IPS-20b (cell line): ENCODE data around the gene JMJD1C.
"Not testable (repeated sequence)": the region's sequence is repeated elsewhere in the genome, so short reads cannot be mapped to it uniquely, and the experiment has no call there.

Experiments used
- H3K27ac ChIP-seq: one replicate; pipeline ENCODE4 v1.5.1; 2013; ENCODE audit warnings: low read length
- H3K27me3 ChIP-seq: 2 replicates; pipeline ENCODE4 v1.6.1; 2013; ENCODE audit warnings: mild to moderate bottlenecking, low read length, inconsistent platforms; ENCODE audit not compliant: insufficient read depth
- H3K36me3 ChIP-seq: 2 replicates; pipeline ENCODE4 v1.6.1; 2013; ENCODE audit warnings: low read depth, mild to moderate bottlenecking, inconsistent platforms, low read length, moderate library complexity; ENCODE audit not compliant: insufficient read depth
- H3K4me1 ChIP-seq: 2 replicates; pipeline ENCODE4 v1.6.1; 2013; ENCODE audit warnings: mild to moderate bottlenecking, control low read depth, inconsistent platforms, low read length, moderate library complexity; ENCODE audit not compliant: insufficient read depth
- H3K4me3 ChIP-seq: 2 replicates; pipeline ENCODE4 v1.5.1; 2013; ENCODE audit warnings: mild to moderate bottlenecking, low read length, inconsistent platforms
- H3K9ac ChIP-seq: 2 replicates; pipeline ENCODE4 v1.6.1; 2013; ENCODE audit warnings: low read depth, mild to moderate bottlenecking, inconsistent platforms, low read length, moderate library complexity
- H3K9me3 ChIP-seq: 2 replicates; pipeline ENCODE4 v1.6.1; 2013; ENCODE audit warnings: mild to moderate bottlenecking, low read depth, low read length, inconsistent platforms; ENCODE audit not compliant: insufficient read depth

The JMJD1C gene

DNA sequence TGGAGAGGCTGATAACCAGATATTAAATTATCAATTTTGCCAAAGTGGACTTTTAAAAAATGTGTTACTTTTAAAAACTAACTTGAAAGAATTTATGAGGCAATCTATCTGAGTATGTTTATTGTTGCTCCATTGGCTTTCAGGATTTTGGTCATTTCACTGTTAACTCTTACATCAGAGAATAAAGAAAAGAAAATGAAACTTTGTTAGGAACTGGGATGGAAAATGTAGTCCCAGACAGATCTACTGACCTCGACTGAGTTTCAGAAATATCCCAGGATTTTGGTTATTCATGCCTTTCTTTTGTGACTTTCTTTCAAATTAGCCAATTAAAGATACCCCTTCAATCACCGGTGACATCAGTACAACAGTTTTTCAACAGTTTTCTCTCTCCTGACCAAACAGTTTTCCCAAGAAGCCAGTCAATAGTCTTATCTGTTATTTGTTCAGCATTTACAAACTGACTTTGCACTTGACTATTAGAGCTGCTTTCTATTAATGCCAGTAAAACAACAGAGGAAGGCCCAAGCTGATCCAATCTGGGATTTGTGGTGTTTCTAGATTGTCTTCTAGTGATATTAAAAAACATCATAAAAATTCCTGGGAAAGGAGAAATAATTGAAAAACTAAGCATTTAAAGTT, 296.8 kb downstream of the JMJD1C start:
- Histone ChIP-seq H3K36me3 (peaks cover 94% of the 10 kb centered on the region), H3K9me3 (no peaks in the 10 kb centered on the region), H3K4me1 (no peaks in the 10 kb centered on the region), H3K9ac (no peak overlapping the region), H3K4me3 (no peak overlapping the region), H3K27ac (no peak overlapping the region), H3K27me3 (no peaks in the 10 kb centered on the region)

GRCh38 chr10:63166742-63167258, 299.0 kb downstream of the JMJD1C start:
- H3K36me3 ChIP-seq = peaks cover 74% of the 10 kb centered on the region
- no peak overlapping the region for H3K9ac ChIP-seq
- H3K9me3 ChIP-seq = no peaks in the 10 kb centered on the region
- no peak overlapping the region for H3K27ac ChIP-seq
- H3K27me3 ChIP-seq = no peaks in the 10 kb centered on the region
- no peaks in the 10 kb centered on the region for H3K4me1 ChIP-seq
- no peak overlapping the region for H3K4me3 ChIP-seq

GRCh38 chr10:63165249-63165648, 300.5 kb downstream of the JMJD1C start:
- Histone ChIP-seq H3K9me3 (no peaks in the 10 kb centered on the region), H3K27me3 (no peaks in the 10 kb centered on the region), H3K27ac (no peak overlapping the region), H3K4me3 (no peak overlapping the region), H3K36me3 (peaks cover 59% of the 10 kb centered on the region), H3K9ac (no peak overlapping the region), H3K4me1 (no peaks in the 10 kb centered on the region)

GRCh38 chr10:63164166-63164623, 301.6 kb downstream of the JMJD1C start:
- Histone ChIP-seq H3K27me3 (no peaks in the 10 kb centered on the region), H3K9me3 (no peaks in the 10 kb centered on the region), H3K9ac (no peak overlapping the region), H3K27ac (no peak overlapping the region), H3K36me3 (peaks cover 48% of the 10 kb centered on the region), H3K4me1 (no peaks in the 10 kb centered on the region), H3K4me3 (no peak overlapping the region)

DNA sequence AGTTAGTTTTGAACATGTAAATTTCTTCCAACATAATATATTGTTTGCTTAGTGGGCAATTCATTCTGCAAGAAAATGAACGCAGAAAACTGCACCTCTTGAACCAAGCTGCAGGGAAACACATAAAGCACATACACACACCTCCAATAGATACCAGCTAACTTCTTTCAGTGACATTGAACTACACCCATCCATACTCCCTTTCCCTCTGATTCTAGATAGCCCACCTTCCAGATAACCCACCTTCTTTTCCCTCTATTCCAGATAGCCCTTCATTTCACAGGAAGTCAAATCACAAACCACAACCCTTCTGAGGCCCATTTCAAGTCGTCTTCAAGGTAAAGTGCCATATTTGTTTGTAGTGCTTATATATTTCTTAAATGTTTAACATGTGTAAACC, 304.2 kb downstream of the JMJD1C start:
- Histone ChIP-seq H3K9me3 (no peaks in the 10 kb centered on the region), H3K4me3 (no peak overlapping the region), H3K36me3 (peaks cover 24% of the 10 kb centered on the region), H3K4me1 (no peaks in the 10 kb centered on the region), H3K27me3 (no peaks in the 10 kb centered on the region), H3K9ac (no peak overlapping the region), H3K27ac (no peak overlapping the region)

- Histone ChIP-seq H3K27me3 (no peaks in the 10 kb centered on the region), H3K36me3 (peaks cover 25% of the 10 kb centered on the region), H3K4me1 (no peaks in the 10 kb centered on the region), H3K9ac (no peak overlapping the region), H3K4me3 (no peak overlapping the region), H3K9me3 (no peaks in the 10 kb centered on the region), H3K27ac (no peak overlapping the region)
Measured at GRCh38 chr10:63157845-63158624, 307.7 kb downstream of the JMJD1C start.

DNA sequence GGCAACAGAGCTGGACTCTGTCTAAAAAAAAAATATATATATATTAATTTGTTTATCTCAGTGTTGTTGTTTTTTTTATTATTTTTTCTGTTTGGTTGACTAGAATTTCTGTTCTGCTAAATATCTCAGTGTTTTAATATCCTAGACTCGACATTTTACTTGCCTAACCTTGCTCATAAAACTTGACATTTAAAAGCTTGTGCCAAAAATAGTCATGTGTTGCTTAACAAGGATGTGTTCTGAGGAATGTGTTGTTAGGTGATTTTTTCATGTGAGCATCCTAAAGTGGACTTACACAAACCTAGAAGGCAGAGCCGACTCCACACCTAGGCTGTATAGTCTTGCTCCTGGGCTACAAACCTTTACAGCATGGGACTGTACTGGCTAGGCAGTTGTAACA, 309.5 kb downstream of the JMJD1C start:
- no peak overlapping the region for H3K27ac ChIP-seq
- no peaks in the 10 kb centered on the region for H3K27me3 ChIP-seq
- no peak overlapping the region for H3K4me3 ChIP-seq
- no peaks in the 10 kb centered on the region for H3K4me1 ChIP-seq
- H3K9me3 ChIP-seq = no peaks in the 10 kb centered on the region
- H3K9ac ChIP-seq = no peak overlapping the region
- H3K36me3 ChIP-seq = peaks cover 40% of the 10 kb centered on the region

DNA sequence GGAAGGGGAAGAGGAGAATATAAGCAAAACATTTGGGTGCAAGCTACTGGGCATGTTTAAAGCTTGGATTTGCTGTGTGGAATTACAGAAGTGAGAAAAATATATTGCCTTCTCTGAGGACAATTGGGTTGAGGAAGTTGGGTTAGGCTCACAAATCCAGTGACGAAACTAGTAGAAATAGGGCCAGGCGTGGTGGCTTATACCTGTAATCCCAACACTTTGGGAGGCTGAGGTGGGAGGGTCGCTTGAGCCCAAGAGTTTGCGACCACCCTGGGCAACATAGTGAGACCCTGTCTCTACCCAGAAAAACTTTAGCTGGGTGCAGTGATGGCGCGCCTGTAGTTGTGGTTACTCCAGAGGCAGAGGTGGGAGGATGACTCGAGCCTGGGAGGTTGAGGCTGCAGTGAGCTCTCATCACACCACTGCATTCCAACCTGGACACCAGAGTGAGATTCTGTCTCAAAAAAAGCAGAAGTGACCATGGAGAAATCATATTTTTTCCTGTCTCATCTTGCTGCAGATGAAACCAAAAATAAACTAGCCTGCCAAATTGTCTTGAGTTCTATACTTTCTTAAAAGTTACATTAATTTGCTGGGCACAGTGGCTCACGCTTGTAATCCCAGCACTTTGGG, 310.3 kb downstream of the JMJD1C start:
- Histone ChIP-seq H3K9ac (no peak overlapping the region), H3K27me3 (no peaks in the 10 kb centered on the region), H3K36me3 (peaks cover 40% of the 10 kb centered on the region)

GRCh38 chr10:63154546-63155387, 311.0 kb downstream of the JMJD1C start:
- H3K4me3 ChIP-seq = no peak overlapping the region
- H3K9me3 ChIP-seq = no peaks in the 10 kb centered on the region
- peaks cover 40% of the 10 kb centered on the region for H3K36me3 ChIP-seq
- no peaks in the 10 kb centered on the region for H3K4me1 ChIP-seq
- H3K9ac ChIP-seq = no peak overlapping the region
- no peaks in the 10 kb centered on the region for H3K27me3 ChIP-seq
- no peak overlapping the region for H3K27ac ChIP-seq

More for the DNA sequence above, 310.3 kb downstream of the JMJD1C start:
- Histone ChIP-seq H3K27ac (no peak overlapping the region), H3K4me1 (no peaks in the 10 kb centered on the region), H3K9me3 (no peaks in the 10 kb centered on the region), H3K4me3 (no peak overlapping the region)

DNA sequence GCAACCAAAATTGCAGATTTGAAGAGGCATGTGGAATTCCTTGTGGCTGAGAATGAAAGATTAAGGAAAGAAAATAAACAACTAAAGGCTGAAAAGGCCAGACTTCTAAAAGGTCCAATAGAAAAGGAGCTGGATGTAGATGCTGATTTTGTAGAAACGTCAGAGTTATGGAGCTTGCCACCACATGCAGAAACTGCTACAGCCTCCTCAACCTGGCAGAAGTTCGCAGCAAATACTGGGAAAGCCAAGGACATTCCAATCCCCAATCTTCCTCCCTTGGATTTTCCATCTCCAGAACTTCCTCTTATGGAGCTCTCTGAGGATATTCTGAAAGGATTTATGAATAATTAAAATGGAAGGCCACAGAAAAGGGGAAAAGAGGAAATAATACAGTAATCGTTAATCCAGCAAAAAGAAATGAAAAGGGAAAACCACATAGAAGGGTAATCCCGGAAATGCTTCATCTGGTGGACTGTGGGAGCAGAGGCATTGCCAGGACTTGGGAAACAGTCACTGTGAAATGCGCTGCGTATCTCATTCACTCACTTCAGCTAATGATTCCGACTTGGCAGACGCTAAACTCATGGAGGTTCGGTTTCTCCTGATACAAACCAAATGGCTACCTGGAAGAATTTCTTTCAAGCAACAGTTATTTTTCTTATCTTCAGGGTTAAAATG, 311.8 kb downstream of the JMJD1C start:
- H3K36me3 ChIP-seq = peaks cover 40% of the 10 kb centered on the region
- H3K4me1 ChIP-seq, H3K9ac ChIP-seq, H3K27ac ChIP-seq, H3K4me3 ChIP-seq, H3K9me3 ChIP-seq, H3K27me3 ChIP-seq: not testable (repeated sequence)

DNA sequence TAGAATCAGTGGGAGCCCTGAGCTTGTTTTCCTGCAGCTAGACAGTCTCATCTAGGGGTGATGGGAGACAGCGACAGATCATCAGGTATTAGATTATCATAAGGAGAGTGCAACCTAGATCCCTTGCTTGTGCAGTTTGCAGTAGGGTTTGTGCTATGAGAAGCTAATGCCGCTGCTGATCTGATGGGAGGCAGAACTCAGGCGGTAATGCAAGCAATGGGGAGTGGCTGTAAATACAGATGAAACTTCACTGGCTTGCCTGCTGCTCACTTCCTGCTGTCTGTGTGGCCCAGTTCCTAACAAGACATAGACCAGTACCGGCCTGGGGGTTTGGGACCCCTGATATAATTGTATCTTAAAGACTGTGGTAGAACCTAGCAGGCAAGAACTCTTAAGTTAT, 315.0 kb downstream of the JMJD1C start:
- peaks cover 46% of the 10 kb centered on the region for H3K36me3 ChIP-seq
- H3K27me3 ChIP-seq = no peaks in the 10 kb centered on the region
- H3K9ac ChIP-seq = no peak overlapping the region
- no peaks in the 10 kb centered on the region for H3K9me3 ChIP-seq
- H3K4me1 ChIP-seq = peaks cover 6% of the 10 kb centered on the region; the same call in 1 of the 2 replicates
- H3K4me3 ChIP-seq = no peak overlapping the region
- H3K27ac ChIP-seq = no peak overlapping the region
